ENCODE results near the gene BTNL8.

DNA sequence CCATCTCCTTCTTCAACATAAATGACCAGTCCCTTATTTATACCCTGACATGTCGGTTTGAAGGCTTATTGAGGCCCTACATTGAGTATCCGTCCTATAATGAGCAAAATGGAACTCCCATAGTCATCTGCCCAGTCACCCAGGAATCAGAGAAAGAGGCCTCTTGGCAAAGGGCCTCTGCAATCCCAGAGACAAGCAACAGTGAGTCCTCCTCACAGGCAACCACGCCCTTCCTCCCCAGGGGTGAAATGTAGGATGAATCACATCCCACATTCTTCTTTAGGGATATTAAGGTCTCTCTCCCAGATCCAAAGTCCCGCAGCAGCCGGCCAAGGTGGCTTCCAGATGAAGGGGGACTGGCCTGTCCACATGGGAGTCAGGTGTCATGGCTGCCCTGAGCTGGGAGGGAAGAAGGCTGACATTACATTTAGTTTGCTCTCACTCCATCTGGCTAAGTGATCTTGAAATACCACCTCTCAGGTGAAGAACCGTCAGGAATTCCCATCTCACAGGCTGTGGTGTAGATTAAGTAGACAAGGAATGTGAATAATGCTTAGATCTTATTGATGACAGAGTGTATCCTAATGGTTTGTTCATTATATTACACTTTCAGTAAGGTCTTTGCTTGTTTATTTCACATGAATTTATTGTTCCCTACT is 51.5 kb downstream of the BTNL8 start:
- TF ChIP-seq ZNF274 (IDR thresholded peaks at IDR 0.05; ENCODE audit: low read depth, low read length) (no peak), YY1 (IDR thresholded peaks at IDR 0.05; ENCODE audit: insufficient read depth, insufficient read length) (no peak), SUZ12 (IDR thresholded peaks at IDR 0.05; ENCODE audit: extremely low read depth, insufficient read depth, insufficient read length) (no peak)

Data from NT2/D1 (cell line).